ENCODE results near the gene FZD4. TPM values are rescaled to one million over a fixed set of nuclear protein-coding genes. Genes with fewer than 3 reads are reported as not detected.

The FZD4 gene
- total RNA-seq, 1 experiment from 2014 or later = 4.5 TPM

- no peaks in the 10 kb centered on the region for H3K79me2 ChIP-seq (ENCODE audit: insufficient read depth, low read length)
- no peaks in the 10 kb centered on the region for H3K27me3 ChIP-seq (ENCODE audit: insufficient read depth, low read length)
- H2BK15ac ChIP-seq (ENCODE audit: low read depth, low read length) = no peak overlapping the region
- H3K4me1 ChIP-seq (ENCODE audit: insufficient read depth, low read length) = no peaks in the 10 kb centered on the region; the same call in 1 of the 2 replicates
- WGBS (ENCODE audit: extremely low coverage, insufficient read length, low lambda C conversion rate) = no CpG with 5 or more reads among the region's 1 CpG
- Mint-ChIP-seq H3K9me3 (no peaks in the 10 kb centered on the region), H3K4me3 (no peak overlapping the region), H3K36me3 (ENCODE audit: insufficient read depth in 1 of 3, low read depth in 3 of 3) (no peaks in the 10 kb centered on the region), H3K27me3 (ENCODE audit: low read depth) (no peaks in the 10 kb centered on the region), H3K4me1 (peaks cover 32 to 34% of the 10 kb centered on the region in 2 experiments), H3K27ac (peak overlapping the region in 1 of 3 experiments; percentile 31; a peak in 2 of 7 replicates)
- no peak overlapping the region for H3K4me2 ChIP-seq (ENCODE audit: insufficient read depth, insufficient read length, low read length)
- H3T11ph ChIP-seq (ENCODE audit: low read length) = no peak overlapping the region
- no peak overlapping the region for H3K18ac ChIP-seq (ENCODE audit: insufficient read length, low read depth, low read length)
- H2AK5ac ChIP-seq (ENCODE audit: insufficient read length, low read length) = no peak overlapping the region
- H2AFZ ChIP-seq (ENCODE audit: low read length) = no peak overlapping the region
- H3K4ac ChIP-seq (ENCODE audit: low read depth, low read length) = no peak overlapping the region
- no peaks in the 10 kb centered on the region for H3K9me3 ChIP-seq (ENCODE audit: control insufficient read depth, low read depth, low read length)
- TF ChIP-seq, protein P1, sequence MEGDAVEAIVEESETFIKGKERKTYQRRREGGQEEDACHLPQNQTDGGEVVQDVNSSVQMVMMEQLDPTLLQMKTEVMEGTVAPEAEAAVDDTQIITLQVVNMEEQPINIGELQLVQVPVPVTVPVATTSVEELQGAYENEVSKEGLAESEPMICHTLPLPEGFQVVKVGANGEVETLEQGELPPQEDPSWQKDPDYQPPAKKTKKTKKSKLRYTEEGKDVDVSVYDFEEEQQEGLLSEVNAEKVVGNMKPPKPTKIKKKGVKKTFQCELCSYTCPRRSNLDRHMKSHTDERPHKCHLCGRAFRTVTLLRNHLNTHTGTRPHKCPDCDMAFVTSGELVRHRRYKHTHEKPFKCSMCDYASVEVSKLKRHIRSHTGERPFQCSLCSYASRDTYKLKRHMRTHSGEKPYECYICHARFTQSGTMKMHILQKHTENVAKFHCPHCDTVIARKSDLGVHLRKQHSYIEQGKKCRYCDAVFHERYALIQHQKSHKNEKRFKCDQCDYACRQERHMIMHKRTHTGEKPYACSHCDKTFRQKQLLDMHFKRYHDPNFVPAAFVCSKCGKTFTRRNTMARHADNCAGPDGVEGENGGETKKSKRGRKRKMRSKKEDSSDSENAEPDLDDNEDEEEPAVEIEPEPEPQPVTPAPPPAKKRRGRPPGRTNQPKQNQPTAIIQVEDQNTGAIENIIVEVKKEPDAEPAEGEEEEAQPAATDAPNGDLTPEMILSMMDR (conservative IDR thresholded peaks at IDR 0.05) = no peak
- no peak overlapping the region for H4K91ac ChIP-seq (ENCODE audit: insufficient read length, low read depth, low read length)
- no peak overlapping the region for H3K23ac ChIP-seq (ENCODE audit: insufficient read length, low read depth, low read length)
- no peaks in the 10 kb centered on the region for H3K79me1 ChIP-seq (ENCODE audit: insufficient read depth, low read depth, low read length, poor library complexity, severe bottlenecking)
- no peak overlapping the region for H4K8ac ChIP-seq (replicated peaks; ENCODE audit: insufficient read length, low read depth, low read length)
- H4K5ac ChIP-seq (ENCODE audit: insufficient read length, low read depth, low read length) = no peak overlapping the region
- H2BK120ac ChIP-seq (ENCODE audit: low read depth, low read length, poor library complexity, severe bottlenecking) = no peak overlapping the region
- H2BK20ac ChIP-seq (ENCODE audit: low read depth, low read length, poor library complexity, severe bottlenecking) = no peak overlapping the region
- no peak overlapping the region for H2BK5ac ChIP-seq (ENCODE audit: insufficient read length, low read length)
- no peak overlapping the region for H3K14ac ChIP-seq (ENCODE audit: insufficient read depth, low read length)
- no peak overlapping the region for H3K9ac ChIP-seq (ENCODE audit: extremely low read depth, insufficient read length, low read length)
- H2BK12ac ChIP-seq (ENCODE audit: insufficient read length, low read depth, low read length) = no peak overlapping the region
- H3K27ac ChIP-seq (ENCODE audit: insufficient read length, low read depth, low read length) = no peak overlapping the region
- H4K20me1 ChIP-seq (ENCODE audit: control insufficient read depth, insufficient read depth, insufficient read length) = no peaks in the 10 kb centered on the region
- no peaks in the 10 kb centered on the region for H3K23me2 ChIP-seq (ENCODE audit: insufficient read length, low read depth, low read length, poor library complexity, severe bottlenecking)
- H3K56ac ChIP-seq (ENCODE audit: insufficient read length, low read depth, low read length) = no peak overlapping the region
- DNase-seq = no peak
Observed at GRCh38 chr11:86930957-86931547, 24.1 kb downstream of the FZD4 start.
